ENCODE results near the gene CRYBB3.

DNA sequence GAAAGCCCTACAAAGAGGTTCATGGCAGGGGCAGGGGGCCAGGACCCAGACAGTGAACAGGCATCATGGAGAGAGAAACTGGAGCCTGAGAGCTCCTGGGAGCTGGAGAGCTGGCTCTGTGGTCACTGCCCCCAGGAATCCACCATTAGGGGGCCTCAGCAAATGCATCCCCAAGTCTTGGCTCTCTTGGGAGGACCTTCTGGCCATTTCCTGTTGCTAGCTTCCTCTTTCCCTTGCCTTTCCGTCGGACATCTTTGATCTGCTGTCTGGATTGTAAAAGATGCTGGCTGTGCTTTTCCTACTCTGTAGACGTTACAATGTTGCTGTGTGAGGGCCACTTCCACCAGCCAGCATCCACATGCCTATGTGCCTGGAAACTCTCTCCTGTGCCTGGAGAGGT is 12.7 kb downstream of the CRYBB3 start:
- TF ChIP-seq POLR2A (IDR thresholded peaks at IDR 0.05; ENCODE audit: low read length) (no peak), GATA1 (IDR thresholded peaks at IDR 0.05; ENCODE audit: low read depth, low read length) (no peak)
